ENCODE results near the gene NCOA7.

NCOA7 gene

DNA sequence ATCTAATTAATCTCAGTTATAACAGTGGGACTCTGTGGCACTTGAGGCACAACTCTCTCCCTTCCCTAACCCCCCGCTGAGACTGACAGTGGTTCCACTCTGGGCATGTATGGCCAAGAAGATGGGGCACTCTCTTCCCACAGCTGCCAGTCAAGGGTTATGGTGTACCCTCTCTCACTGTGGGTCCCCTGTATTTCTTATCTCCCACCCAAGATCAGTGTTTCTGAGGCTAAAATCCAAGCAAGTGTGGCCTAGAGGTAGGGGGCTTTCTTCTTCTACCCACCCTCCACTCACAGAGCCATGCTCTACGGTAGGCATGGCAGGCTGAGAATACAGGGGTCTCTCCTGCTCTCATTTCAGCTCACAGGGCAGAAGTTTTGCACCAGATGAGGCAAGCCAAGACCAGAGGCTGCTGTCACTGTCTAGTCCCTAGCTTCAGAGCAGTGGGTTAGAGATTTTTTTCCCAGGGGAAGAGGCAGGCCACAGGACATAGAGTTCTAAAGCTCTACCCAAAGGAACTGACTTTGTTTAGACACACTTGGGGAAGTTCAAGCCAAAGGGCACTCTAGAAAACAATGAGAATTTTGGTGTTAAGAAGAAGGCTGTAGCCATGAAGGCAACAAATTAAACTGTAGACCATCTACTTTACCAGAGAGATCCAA, 134.1 kb downstream of the NCOA7 start:
- TF ChIP-seq, protein P1, sequence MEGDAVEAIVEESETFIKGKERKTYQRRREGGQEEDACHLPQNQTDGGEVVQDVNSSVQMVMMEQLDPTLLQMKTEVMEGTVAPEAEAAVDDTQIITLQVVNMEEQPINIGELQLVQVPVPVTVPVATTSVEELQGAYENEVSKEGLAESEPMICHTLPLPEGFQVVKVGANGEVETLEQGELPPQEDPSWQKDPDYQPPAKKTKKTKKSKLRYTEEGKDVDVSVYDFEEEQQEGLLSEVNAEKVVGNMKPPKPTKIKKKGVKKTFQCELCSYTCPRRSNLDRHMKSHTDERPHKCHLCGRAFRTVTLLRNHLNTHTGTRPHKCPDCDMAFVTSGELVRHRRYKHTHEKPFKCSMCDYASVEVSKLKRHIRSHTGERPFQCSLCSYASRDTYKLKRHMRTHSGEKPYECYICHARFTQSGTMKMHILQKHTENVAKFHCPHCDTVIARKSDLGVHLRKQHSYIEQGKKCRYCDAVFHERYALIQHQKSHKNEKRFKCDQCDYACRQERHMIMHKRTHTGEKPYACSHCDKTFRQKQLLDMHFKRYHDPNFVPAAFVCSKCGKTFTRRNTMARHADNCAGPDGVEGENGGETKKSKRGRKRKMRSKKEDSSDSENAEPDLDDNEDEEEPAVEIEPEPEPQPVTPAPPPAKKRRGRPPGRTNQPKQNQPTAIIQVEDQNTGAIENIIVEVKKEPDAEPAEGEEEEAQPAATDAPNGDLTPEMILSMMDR (IDR thresholded peaks at IDR 0.05; ENCODE audit: insufficient read depth, low read length, poor library complexity, severe bottlenecking), result no peak
- Histone ChIP-seq H3K36me3 (ENCODE audit: control insufficient read depth, insufficient read depth, low read length) (peaks cover 8% of the 10 kb centered on the region), H3K27me3 (replicated peaks; ENCODE audit: control insufficient read depth, insufficient read depth, low read length) (no peaks in the 10 kb centered on the region), H3K4me3 (replicated peaks; ENCODE audit: low read depth, low read length) (no peak overlapping the region)
- no peak for DNase-seq (ENCODE audit: extremely low read depth, insufficient read length)

DNA sequence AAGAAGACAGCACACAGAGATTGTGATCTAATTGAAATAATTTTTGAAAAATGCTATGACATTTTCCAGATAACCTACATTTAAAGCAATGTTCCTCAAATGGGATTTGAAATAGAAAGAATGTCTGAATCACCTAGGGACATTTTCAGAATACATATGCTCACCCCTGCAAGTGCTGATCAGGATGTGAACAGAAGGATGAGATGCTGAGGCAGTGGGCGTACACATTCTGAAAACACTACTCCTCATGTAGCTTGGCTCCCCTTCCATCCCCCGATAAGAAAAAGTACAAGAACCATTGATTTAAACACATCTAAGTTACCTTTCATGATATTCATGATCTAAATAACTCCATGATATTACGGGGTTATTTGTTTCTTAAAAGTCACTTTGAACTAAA, 136.0 kb downstream of the NCOA7 start:
- Histone ChIP-seq H3K27me3 (replicated peaks; ENCODE audit: control insufficient read depth, insufficient read depth, low read length) (no peaks in the 10 kb centered on the region), H3K4me3 (replicated peaks; ENCODE audit: low read depth, low read length) (no peak overlapping the region), H3K36me3 (ENCODE audit: control insufficient read depth, insufficient read depth, low read length) (peaks cover 8% of the 10 kb centered on the region)
- DNase-seq (ENCODE audit: extremely low read depth, insufficient read length), result no peak
- TF ChIP-seq, protein P1 (IDR thresholded peaks at IDR 0.05; ENCODE audit: insufficient read depth, low read length, poor library complexity, severe bottlenecking), result no peak

DNA sequence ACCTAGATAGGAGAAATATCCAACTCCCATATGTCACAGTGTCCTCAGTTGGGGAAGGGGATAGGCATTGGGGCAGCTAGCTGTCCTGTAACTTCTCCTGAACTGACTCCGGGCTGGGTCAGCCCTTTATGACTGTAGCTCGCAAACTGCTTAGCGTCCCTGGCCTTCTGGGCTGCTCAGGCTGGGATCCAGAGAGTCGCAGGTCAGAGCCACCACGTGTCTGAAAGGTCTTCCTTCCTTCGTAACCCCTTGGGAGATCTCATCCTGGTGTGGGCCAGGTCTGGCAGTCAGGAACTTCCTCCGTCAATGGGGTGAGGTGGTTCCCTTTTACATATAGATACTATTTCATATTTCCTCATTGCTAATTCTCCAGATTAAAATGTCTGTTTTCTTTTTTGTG, 137.0 kb downstream of the NCOA7 start:
- Histone ChIP-seq H3K36me3 (ENCODE audit: control insufficient read depth, insufficient read depth, low read length) (peaks cover 8% of the 10 kb centered on the region), H3K4me3 (replicated peaks; ENCODE audit: low read depth, low read length) (no peak overlapping the region), H3K27me3 (replicated peaks; ENCODE audit: control insufficient read depth, insufficient read depth, low read length) (no peaks in the 10 kb centered on the region)
- TF ChIP-seq, protein P1 (IDR thresholded peaks at IDR 0.05; ENCODE audit: insufficient read depth, low read length, poor library complexity, severe bottlenecking), result no peak
- DNase-seq (ENCODE audit: extremely low read depth, insufficient read length), result no peak

DNA sequence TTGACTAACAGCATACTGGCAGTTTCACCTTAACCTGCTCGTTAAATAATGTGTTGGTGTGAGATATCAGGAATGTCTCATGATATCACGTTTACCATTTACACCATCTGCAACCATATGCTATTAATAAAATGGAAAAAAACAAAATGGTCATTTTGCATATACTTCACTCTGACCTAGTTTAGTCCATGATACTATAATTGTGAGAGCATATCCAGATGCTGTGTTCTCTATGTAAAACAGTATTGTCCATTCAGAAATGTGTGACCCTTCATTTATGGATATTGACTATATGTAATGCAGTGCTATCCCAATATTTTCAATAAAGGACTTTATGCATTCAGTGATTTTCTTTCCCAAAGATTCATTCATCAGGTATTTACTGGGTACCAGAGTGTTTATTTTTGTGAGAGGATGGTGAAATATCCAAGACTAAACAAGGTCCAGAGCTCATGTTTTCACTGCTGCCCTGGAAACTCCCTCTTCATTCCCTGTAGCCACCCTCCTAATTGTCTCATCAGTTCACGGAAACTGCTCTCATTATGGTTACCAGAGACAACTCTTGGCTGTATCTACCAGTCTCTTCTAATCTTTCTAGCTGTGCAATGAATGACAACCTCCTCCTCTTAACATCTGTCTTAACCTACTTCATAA, 140.1 kb downstream of the NCOA7 start:
- DNase-seq (ENCODE audit: extremely low read depth, insufficient read length), result no peak
- TF ChIP-seq, protein P1 (IDR thresholded peaks at IDR 0.05; ENCODE audit: insufficient read depth, low read length, poor library complexity, severe bottlenecking), result no peak
- Histone ChIP-seq H3K36me3 (ENCODE audit: control insufficient read depth, insufficient read depth, low read length) (peaks cover 2% of the 10 kb centered on the region), H3K27me3 (replicated peaks; ENCODE audit: control insufficient read depth, insufficient read depth, low read length) (no peaks in the 10 kb centered on the region), H3K4me3 (replicated peaks; ENCODE audit: low read depth, low read length) (no peak overlapping the region)

DNA sequence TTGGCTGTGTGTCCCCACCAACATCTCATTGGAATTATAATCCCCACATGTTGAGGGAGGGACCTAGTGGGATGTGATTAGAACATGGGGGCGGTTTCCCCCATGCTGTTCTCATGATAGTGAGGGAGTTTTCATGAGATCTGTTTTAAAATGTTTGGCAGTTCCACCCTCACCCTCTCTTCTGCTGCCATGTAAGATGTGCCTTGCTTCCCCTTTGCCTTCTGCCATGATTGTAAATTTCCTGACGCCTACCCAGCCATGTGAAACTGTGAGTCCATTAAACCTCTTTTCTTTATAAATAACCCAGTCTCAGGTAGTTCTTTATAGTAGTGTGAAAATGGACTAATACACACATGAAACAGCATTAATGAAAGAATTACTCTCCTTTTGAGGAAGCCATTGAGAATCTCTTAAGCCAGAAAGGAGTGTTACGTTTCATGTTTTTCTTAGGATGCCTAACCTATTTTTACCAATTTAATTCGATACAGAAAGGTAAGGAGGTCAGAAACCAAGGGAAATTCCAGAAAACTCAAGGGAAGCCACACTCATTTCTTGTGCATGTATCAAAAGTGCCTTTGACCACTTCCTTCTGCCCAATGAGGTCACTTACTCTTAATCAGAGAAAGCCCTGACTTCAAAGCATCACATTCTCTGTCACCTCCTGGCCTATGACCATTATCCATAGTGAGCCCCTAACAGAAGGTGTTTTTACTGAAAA, 141.1 kb downstream of the NCOA7 start:
- Histone ChIP-seq H3K27me3 (replicated peaks; ENCODE audit: control insufficient read depth, insufficient read depth, low read length) (no peaks in the 10 kb centered on the region), H3K4me3 (replicated peaks; ENCODE audit: low read depth, low read length) (no peak overlapping the region), H3K36me3 (ENCODE audit: control insufficient read depth, insufficient read depth, low read length) (peaks cover 2% of the 10 kb centered on the region)
- TF ChIP-seq, protein P1 (IDR thresholded peaks at IDR 0.05; ENCODE audit: insufficient read depth, low read length, poor library complexity, severe bottlenecking), result no peak
- DNase-seq (ENCODE audit: extremely low read depth, insufficient read length), result peak; percentile 43
